GM23248 (cell line): ENCODE results near the gene PADI4.

ENCODE experiments used
- EZH2 ChIP-seq: fragments of 200-600 bp; sonication (generic); IDR thresholded peaks from 2 replicates; pipeline ENCODE4 v1.6.1; 2018; ENCODE audit warnings: antibody characterized with exemption, mild to moderate bottlenecking; ENCODE audit not compliant: insufficient read depth, poor library complexity, severe bottlenecking
- EZH2phosphoT487 ChIP-seq: fragments of 200-600 bp; sonication (generic); IDR thresholded peaks from 2 replicates; pipeline ENCODE4 v1.6.1; 2018; ENCODE audit warnings: antibody characterized with exemption, moderate library complexity, mild to moderate bottlenecking, low read depth; ENCODE audit not compliant: insufficient read depth

DNA sequence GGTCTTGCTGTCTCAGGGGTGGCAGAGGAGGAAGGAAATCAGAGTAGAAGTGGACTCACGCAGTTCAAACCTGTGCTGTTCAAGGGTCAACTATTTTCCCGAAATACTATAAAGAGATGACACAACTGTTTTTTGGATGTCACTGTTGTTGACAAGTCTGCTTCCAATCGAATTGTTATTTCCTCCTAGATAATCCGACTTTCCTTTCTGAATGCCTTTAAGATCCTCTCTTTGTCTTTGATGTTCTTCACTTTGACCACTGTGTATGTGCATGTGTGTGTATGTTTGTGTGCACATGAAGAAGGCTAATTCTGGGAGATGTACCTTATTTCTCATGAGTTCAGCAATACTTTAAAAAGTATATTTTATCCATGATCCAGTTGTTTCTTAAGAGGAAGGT, 21.6 kb downstream of the PADI4 start:
- TF ChIP-seq EZH2, result no peak
- no peak for TF ChIP-seq EZH2phosphoT487
